ENCODE data around the gene S100PBP. TPM values are rescaled to one million over a fixed set of nuclear protein-coding genes. Genes with fewer than 3 reads are reported as not detected.

Gene S100PBP
- 16.9 and 21.3 TPM in 2 replicates for total RNA-seq (2014; rRNA removed; shearing (Covaris generic))
- 13.4 and 13.6 TPM in 2 replicates for polyA plus RNA-seq (2015; cell fraction: cytosol; rRNA removed)
- 57.3 and 97.6 TPM in 2 replicates for polyA plus RNA-seq (2015; cell fraction: nucleus; rRNA removed)

DNA sequence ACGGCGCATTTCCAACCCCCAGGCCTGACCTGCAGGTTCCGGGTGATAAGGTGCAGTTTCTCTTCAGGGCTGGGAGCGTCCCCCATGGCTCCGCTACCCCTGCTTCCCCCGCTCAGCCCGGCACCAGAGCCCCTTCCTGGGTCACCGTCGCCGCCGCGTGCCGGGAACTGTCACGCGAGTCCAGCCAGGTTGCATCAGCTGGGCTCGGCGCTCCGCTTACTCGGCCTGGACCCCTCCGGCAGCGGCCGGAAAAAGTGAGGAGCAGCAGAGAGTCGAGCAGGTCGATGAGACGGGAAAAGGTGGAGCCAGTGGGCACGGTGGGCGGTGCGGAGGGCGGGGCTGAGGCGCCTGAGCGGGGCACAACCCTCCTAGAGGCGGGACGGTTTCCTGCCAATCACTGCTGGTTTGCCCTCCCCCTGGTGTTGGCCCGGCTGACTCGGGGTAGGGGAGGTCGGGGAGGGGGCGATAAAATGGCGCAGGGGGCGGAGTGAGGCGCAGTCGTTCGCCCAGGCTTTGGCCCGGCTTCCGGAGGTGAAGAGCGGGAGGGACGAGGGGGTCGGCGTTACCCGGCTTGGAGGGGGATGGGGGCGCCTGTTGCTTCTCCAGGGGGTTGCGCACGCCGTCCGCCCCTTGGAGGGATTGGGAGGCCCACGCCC, at the start of gene S100PBP, which contains the start of gene YARS1:
S100PBP (plus strand) TSS at position 495 of the 656 bp plus-strand sequence. CDS start 8,447 bp downstream, outside the sequence.
YARS1 (minus strand) TSS at position 200 of the 656 bp plus-strand sequence; CDS start at position 86, 114 bp downstream.
- peak; percentile 97 for DNase-seq (ENCODE audit: low read depth, low spot score)
- in situ Hi-C loops (cut with HindIII; ENCODE audit: low pct_unique_long_range_greater_than_20kb, low sequenced_read_pairs) = no loop called here

DNA sequence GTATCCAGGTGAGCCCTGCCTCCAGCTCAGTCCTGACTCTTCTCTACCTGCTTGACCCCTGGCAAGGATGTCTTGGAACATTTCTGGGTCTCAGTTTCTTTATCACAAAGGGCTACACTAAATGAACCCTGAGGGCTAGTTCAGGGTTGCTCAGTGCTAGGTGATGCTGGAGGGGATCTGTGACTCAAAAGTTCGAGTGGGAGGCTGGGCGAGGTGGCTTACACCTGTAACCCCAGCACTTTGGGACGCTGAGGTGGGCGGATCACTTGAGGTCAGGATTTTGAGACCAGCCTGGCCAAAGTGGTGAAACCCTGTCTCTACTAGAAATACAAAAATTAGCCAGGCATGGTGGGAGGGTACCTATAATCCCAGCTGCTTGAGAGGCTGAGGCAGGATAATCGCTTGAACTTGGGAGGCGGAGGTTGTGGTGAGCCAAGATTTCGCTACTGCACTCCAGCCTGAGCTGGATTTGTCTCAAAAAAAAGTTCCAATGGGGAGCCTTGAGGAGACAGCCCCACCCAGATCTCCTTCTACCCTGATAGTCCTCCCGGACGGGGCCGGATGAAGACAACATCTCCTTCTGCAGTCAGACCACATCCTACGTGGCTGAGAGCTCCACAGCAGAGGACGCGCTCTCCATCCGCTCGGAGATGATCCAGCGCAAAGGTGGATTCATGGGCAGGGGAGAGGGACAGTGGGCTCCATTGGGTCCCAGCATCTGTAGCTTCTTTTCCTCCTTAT, 49.2 kb upstream of the S100PBP start:
- in situ Hi-C loops (cut with HindIII; ENCODE audit: low pct_unique_long_range_greater_than_20kb, low sequenced_read_pairs) = no loop called here
- DNase-seq (ENCODE audit: low read depth, low spot score) = no peak

DNA sequence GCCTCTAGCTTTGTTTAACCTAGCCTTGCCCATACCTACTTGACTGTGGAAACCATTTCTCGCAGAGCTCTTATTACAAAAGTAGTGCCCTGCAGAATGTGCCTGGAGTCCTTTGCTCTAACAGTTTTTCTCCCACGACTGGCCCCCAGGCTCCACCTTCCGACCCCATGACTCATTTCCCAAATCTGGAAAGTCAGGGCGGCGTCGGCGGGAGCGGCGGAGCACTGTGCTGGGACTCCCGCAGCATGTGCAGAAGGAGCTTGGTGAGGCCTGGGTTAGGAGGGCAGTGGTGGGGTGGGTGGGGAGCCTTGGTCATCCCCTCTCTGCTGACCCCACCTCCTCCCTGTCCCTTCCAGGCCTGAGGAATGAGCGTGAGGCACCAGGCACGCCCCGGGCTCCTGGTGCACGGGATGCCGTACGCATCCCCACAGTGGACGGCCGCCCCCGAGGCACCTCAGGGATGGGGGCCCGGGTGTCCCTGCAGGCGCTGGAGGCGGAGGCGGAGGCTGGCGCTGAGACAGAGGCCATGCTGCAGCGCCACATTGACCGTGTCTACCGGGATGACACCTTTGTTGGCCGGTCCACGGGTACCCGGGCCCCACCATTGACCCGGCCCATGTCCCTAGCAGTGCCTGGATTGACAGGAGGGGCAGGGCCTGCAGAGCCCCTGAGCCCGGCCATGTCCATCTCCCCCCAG, 47.8 kb upstream of the S100PBP start:
- DNase-seq (ENCODE audit: low read depth, low spot score) = no peak
- in situ Hi-C loops (cut with HindIII; ENCODE audit: low pct_unique_long_range_greater_than_20kb, low sequenced_read_pairs) = no loop called here

DNA sequence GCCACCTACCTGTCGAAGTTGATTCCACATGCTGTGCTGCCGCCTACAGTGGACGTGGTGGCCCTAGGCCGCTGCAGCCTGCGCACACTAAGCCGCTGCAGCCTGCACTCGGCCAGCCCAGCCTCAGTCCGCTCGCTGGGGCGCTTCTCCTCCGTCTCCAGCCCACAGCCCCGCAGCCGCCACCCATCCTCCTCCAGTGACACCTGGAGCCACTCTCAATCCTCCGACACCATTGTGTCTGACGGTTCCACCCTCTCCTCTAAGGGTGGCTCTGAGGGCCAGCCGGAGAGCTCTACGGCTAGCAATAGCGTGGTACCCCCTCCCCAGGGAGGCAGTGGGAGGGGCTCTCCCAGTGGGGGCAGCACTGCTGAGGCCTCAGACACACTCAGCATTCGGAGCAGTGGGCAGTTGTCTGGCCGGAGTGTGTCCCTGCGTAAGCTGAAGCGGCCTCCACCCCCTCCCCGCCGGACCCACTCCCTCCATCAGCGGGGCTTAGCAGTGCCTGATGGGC, 47.2 kb upstream of the S100PBP start:
- DNase-seq (ENCODE audit: low read depth, low spot score) = no peak
- in situ Hi-C loops (cut with HindIII; ENCODE audit: low pct_unique_long_range_greater_than_20kb, low sequenced_read_pairs) = no loop called here

DNA sequence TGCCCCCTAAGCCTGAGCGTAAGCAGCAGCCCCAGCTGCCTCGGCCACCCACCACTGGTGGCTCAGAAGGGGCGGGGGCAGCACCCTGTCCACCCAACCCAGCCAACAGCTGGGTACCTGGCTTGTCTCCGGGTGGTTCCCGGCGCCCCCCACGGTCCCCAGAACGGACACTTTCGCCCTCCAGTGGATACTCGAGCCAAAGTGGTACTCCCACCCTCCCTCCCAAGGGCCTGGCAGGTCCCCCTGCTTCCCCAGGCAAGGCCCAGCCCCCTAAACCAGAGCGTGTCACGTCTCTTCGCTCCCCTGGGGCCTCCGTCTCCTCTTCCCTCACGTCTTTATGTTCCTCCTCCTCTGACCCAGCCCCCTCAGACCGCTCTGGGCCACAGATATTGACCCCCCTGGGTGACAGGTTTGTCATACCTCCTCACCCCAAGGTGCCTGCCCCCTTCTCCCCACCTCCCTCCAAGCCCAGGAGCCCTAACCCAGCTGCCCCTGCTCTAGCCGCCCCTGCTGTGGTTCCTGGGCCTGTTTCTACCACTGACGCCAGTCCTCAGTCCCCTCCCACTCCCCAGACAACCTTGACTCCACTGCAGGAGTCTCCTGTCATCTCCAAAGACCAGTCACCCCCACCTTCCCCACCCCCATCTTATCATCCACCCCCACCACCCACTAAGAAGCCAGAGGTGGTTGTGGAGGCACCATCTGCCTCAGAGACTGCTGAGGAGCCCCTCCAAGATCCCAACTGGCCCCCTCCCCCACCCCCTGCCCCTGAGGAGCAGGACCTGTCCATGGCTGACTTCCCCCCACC, 46.5 kb upstream of the S100PBP start:
- in situ Hi-C loops (cut with HindIII; ENCODE audit: low pct_unique_long_range_greater_than_20kb, low sequenced_read_pairs) = no loop called here
- DNase-seq (ENCODE audit: low read depth, low spot score) = no peak

DNA sequence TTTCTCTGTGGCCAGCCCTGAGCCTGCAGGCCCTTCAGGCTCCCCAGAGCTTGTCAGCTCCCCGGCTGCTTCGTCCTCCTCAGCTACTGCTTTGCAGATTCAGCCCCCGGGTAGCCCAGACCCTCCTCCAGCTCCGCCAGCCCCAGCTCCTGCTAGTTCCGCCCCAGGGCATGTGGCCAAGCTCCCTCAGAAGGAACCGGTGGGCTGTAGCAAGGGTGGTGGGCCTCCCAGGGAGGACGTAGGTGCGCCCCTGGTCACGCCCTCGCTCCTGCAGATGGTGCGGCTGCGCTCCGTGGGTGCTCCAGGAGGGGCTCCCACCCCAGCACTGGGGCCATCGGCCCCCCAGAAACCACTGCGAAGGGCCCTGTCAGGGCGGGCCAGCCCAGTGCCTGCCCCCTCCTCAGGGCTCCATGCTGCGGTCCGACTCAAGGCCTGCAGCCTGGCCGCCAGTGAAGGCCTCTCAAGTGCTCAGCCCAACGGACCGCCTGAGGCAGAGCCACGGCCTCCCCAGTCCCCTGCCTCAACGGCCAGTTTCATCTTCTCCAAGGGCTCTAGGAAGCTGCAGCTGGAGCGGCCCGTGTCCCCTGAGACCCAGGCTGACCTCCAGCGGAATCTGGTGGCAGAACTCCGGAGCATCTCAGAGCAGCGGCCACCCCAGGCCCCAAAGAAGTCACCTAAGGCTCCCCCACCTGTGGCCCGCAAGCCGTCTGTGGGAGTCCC, 45.7 kb upstream of the S100PBP start:
- in situ Hi-C loops (cut with HindIII; ENCODE audit: low pct_unique_long_range_greater_than_20kb, low sequenced_read_pairs) = no loop called here
- no peak for DNase-seq (ENCODE audit: low read depth, low spot score)

DNA sequence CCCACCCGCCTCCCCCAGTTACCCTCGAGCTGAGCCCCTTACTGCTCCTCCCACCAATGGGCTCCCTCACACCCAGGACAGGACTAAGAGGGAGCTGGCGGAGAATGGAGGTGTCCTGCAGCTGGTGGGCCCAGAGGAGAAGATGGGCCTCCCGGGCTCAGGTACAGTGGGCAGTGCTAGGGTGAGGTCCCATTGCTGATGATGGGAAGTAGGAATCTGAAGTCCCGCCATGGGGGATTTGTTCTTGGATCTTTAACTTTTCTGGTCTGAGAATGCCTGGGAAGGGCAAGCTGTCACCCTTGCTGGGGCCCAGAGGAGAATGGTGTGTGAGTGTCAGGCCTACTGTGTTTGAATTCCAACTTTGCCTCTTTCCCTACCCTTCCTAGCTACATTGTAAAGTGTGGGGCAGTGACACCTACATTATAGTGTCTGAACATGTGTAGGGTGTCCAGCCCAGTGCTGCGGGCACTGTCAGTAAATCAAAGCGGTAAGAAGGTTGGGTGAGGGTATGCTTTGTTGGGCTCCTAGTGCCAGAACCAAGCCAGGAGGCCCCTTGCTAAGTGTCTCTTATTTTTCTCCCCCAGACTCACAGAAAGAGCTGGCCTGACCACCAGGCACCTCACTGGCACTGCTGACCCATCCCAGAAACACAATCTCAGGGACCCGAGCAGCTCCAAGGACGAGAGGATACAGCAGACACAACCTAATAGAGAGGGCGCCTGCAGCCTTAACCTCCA, 45.0 kb upstream of the S100PBP start:
- no peak for DNase-seq (ENCODE audit: low read depth, low spot score)
- in situ Hi-C loops (cut with HindIII; ENCODE audit: low pct_unique_long_range_greater_than_20kb, low sequenced_read_pairs) = no loop called here

DNA sequence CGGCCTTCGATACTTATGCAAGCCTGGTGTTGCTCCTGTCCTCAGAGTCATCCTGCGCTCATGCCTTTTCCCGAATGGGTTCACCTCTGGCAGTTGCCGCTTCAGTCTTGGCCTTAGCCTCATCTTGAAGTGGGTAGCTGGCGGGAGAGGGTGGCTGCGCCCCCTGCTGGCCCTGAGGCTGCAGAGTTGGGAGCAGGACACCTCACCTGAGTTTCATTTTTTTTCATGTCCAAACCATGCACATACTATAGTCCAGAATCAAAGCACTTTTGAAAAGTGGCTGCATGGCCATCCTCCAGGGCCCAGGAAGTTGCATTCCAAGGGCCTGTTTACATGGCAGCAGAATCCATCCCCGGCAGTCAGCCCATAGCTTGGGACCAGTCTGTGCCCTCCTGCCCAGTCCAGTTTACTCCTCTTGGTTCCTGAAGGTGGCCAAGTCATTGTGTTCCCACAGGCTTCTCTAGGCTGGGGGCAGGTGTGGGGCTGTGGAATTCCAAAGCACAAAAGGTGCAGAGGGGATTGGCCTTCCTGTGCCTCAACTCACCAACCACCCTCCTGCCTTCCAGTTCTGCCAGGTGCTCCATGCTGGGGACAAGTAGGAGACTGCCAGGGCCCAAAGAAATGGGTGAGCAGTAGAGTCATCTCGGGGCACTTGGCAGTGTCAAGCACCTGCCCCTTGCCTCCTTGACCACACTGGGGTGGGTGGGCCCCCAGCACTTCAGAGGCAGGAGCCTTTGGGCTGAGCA, 44.3 kb upstream of the S100PBP start:
- in situ Hi-C loops (cut with HindIII; ENCODE audit: low pct_unique_long_range_greater_than_20kb, low sequenced_read_pairs) = no loop called here
- DNase-seq (ENCODE audit: low read depth, low spot score) = peak; percentile 75

DNA sequence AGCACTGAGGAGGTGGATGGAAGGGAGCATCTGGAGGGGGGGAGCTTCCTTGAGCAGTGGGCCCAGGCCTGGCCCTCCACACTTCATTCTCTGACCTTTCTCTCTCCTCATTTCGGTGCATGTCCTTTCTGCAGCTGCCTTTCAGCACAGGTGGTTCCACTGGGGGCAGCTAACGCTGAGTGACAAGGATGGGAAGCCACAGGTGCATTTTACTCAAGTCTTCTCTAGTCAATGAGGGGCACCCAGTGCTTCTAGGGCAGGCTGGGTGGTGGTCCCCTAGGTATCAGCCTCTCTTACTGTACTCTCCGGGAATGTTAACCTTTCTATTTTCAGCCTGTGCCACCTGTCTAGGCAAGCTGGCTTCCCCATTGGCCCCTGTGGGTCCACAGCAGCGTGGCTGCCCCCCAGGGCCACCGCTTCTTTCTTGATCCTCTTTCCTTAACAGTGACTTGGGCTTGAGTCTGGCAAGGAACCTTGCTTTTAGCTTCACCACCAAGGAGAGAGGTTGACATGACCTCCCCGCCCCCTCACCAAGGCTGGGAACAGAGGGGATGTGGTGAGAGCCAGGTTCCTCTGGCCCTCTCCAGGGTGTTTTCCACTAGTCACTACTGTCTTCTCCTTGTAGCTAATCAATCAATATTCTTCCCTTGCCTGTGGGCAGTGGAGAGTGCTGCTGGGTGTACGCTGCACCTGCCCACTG, 43.5 kb upstream of the S100PBP start:
- no peak for DNase-seq (ENCODE audit: low read depth, low spot score)
- in situ Hi-C loops (cut with HindIII; ENCODE audit: low pct_unique_long_range_greater_than_20kb, low sequenced_read_pairs) = no loop called here

DNA sequence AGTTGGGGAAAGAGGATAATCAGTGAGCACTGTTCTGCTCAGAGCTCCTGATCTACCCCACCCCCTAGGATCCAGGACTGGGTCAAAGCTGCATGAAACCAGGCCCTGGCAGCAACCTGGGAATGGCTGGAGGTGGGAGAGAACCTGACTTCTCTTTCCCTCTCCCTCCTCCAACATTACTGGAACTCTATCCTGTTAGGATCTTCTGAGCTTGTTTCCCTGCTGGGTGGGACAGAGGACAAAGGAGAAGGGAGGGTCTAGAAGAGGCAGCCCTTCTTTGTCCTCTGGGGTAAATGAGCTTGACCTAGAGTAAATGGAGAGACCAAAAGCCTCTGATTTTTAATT, 43.0 kb upstream of the S100PBP start:
- no peak for DNase-seq (ENCODE audit: low read depth, low spot score)
- in situ Hi-C loops (cut with HindIII; ENCODE audit: low pct_unique_long_range_greater_than_20kb, low sequenced_read_pairs) = no loop called here

DNA sequence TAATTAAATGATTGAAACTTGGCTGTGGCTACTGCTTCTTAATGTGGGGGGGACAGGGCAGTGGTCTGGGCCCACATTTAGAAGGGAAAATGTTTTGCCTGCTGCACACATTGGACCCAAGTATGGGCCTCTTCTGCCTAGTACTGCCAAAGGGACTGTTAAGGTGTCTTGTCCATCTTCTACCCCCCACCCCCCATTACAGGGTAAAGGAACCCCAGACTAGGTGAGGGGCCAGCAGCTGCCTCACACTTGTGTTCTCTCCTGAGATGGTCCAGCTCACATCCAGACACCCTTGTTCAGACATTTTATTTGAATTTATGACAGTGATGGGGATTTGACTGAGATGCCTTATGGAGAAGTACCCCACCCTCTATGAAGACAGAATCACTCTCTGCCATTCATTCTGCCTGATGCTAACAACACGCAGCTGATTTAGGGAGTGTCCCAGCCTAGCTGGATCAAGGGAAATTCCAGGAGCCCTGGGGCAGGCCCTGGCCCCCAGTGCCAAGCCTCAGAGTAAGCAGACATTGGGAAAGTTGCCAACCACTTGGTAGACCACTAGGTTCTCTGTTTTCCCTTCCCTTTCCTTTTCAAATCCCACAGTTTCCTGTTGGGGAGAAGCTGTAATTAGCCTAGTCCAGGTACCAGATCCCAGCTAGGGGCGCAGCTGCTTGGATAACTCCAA, 42.4 kb upstream of the S100PBP start:
- in situ Hi-C loops (cut with HindIII; ENCODE audit: low pct_unique_long_range_greater_than_20kb, low sequenced_read_pairs) = no loop called here

DNA sequence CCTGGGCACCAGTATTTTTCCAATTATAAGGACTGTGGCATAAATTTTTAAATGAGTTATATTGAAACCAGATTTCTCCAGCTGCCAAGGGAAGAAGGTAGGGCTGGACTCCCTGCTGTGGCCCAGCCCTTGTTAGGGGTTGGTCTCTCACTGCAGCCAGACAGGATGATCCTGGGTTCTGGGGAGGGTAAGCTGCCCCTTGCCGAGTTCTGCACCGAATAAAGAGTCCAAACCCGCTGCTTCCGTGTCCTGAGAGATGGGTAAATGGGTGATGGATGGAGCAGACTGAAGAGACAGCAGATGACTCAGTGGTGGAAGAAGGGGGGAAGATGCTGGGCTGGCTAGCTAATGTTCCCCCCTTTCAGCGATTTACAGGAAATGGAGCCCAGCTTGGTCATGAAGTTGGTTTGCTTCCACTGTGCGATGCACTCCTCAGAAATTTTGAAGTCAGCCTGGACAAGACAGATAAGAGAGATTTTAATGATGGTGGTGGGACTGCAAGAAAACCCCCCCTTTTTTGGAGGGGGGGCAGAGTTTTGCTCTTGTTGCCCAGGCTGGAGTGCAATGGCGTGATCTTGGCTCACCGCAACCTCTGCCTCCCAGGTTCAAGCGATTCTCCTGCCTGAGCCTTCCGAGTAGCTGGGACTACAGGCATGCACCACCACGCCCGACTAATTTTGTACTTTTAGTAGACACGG, 41.7 kb upstream of the S100PBP start:
- DNase-seq (ENCODE audit: low read depth, low spot score) = no peak
- in situ Hi-C loops (cut with HindIII; ENCODE audit: low pct_unique_long_range_greater_than_20kb, low sequenced_read_pairs) = no loop called here

More for the DNA sequence above, 42.4 kb upstream of the S100PBP start:
- no peak for DNase-seq (ENCODE audit: low read depth, low spot score)

DNA sequence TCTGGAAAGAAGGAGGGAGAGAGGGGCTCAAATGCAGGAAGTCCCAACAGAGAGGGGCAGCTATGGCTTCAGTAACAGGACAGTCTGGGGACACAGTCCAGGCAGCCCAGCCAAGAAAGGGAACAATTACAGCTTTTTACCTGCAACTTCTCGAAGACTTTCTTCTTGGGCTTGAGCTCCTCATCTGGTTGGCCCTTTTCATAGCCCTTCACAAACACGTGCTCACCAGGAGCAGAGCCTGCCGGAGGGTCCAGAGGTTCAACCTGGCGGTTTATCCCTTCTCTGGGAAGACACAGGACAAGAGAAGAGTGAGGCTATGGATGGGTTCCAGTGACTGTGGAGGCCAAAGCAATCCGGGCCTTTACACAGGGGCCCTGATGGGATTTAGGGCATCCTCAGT, 38.2 kb upstream of the S100PBP start:
- DNase-seq (ENCODE audit: low read depth, low spot score) = no peak
- in situ Hi-C loops (cut with HindIII; ENCODE audit: low pct_unique_long_range_greater_than_20kb, low sequenced_read_pairs) = no loop called here

DNA sequence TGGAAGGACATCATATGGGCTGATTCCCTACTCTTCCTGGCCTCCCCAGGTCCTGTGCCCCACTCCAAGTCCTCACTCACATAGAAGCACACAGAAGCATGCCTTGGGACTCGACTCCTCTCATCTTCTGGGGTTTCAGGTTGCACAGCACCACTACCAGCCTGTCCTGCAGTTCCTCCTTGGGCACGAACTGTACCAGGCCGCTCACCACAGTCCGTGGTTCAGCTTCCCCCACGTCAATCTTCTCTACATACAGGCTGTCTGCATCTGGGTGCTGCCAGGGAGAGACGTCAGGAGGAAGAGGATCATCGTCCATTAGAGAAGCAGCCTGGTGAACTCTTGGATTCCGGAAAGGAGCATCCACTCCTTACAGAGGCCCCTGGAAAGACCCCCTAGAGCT, 37.4 kb upstream of the S100PBP start:
- in situ Hi-C loops (cut with HindIII; ENCODE audit: low pct_unique_long_range_greater_than_20kb, low sequenced_read_pairs) = no loop called here
- DNase-seq (ENCODE audit: low read depth, low spot score) = no peak
